H1 (cell line): ENCODE data around the gene BCAP31.

ENCODE experiments used
- CEBPB ChIP-seq: IDR thresholded peaks from 2 replicates; pipeline ENCODE4 v1.6.1; 2012; ENCODE audit warnings: low read depth, low read length
- CHD1 ChIP-seq: IDR thresholded peaks from 2 replicates; pipeline ENCODE4 v1.6.1; 2012; ENCODE audit warnings: low read depth, low read length, improper control_type of control experiment
- CHD2 ChIP-seq: IDR thresholded peaks from 2 replicates; pipeline ENCODE4 v1.6.1; 2012; ENCODE audit warnings: low read length, improper control_type of control experiment
- EP300 ChIP-seq, 2 experiments: IDR thresholded peaks; 1 replicate in 1 of 2; 2 replicates in 1 of 2; pipeline ENCODE4 v1.6.1; 2011 to 2012; ENCODE audit warnings: low read depth in 2 of 2, low read length in 2 of 2, mild to moderate bottlenecking in 2 of 2, borderline replicate concordance in 1 of 2, inconsistent platforms in 1 of 2, moderate library complexity in 1 of 2
- EZH2 ChIP-seq: fragments of 200-600 bp; sonication (generic); IDR thresholded peaks from 2 replicates; pipeline ENCODE4 v1.7.1; 2012; ENCODE audit warnings: low read depth, mild to moderate bottlenecking, moderate library complexity, low read length, inconsistent platforms; ENCODE audit not compliant: severe bottlenecking
- MAFK ChIP-seq: IDR thresholded peaks from 2 replicates; pipeline ENCODE4 v1.6.1; 2012; ENCODE audit warnings: low read depth, mild to moderate bottlenecking, improper control_type of control experiment, low read length
- POLR2A ChIP-seq, 2 experiments: IDR thresholded peaks; 1 replicate in 1 of 2; 2 replicates in 1 of 2; pipeline ENCODE4 v1.6.1; 2011; ENCODE audit warnings: low read depth in 2 of 2, low read length in 2 of 2, mild to moderate bottlenecking in 2 of 2; ENCODE audit errors: control extremely low read depth in 1 of 2
- TF ChIP-seq, protein P1 (sequence below), 3 experiments: IDR thresholded peaks; 1 replicate in 2 of 3; 2 replicates in 1 of 3; pipeline versions ENCODE4 v1.5.1 to v1.6.1; 2011; ENCODE audit warnings: low read length in 3 of 3, mild to moderate bottlenecking in 3 of 3, inconsistent platforms in 2 of 3, low read depth in 1 of 3, moderate library complexity in 1 of 3; ENCODE audit not compliant: insufficient read depth in 1 of 3; ENCODE audit errors: control extremely low read depth in 1 of 3
- TF ChIP-seq, protein P2 (sequence below): IDR thresholded peaks from 2 replicates; pipeline ENCODE4 v1.6.1; 2011; ENCODE audit warnings: low read depth, mild to moderate bottlenecking, low read length; ENCODE audit not compliant: insufficient read depth

DNA sequence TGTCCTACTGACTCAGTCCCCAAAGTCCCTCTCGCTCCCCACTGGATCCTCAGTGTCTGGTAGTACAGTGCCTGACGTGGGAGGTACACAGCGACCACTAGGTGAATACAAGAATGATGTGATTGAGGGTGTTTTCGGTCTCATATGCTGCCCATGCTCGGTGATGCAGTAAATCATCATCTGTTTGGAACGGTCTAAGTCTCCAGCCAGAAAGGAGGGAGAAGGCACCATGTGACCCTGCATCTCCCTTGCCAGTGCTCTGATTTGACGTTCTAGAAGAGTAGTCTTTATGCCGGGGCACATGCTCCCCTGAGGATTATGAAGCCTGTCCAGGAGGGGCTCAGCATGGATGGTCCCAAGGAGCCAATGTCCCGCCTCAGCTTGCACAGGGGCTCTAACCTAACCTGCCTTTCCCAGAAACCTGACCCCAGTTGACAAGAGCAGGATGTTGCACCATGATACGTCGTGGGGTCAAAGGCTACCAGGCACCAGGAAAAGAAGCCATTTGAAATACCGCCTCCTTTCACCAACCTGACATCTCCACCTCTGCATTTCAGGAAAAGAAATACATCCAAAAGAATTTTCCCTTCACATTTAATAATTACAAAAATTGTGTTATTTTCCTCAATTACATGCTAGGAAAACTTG, 26.1 kb upstream of the BCAP31 start:
- TF ChIP-seq CEBPB, result no peak
- TF ChIP-seq POLR2A (IDR thresholded peaks at IDR 0.05; ENCODE audit: control extremely low read depth in 1 of 2, low read depth in 2 of 2, low read length in 2 of 2), result no peak
- TF ChIP-seq, protein P1, sequence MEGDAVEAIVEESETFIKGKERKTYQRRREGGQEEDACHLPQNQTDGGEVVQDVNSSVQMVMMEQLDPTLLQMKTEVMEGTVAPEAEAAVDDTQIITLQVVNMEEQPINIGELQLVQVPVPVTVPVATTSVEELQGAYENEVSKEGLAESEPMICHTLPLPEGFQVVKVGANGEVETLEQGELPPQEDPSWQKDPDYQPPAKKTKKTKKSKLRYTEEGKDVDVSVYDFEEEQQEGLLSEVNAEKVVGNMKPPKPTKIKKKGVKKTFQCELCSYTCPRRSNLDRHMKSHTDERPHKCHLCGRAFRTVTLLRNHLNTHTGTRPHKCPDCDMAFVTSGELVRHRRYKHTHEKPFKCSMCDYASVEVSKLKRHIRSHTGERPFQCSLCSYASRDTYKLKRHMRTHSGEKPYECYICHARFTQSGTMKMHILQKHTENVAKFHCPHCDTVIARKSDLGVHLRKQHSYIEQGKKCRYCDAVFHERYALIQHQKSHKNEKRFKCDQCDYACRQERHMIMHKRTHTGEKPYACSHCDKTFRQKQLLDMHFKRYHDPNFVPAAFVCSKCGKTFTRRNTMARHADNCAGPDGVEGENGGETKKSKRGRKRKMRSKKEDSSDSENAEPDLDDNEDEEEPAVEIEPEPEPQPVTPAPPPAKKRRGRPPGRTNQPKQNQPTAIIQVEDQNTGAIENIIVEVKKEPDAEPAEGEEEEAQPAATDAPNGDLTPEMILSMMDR (IDR thresholded peaks at IDR 0.05; ENCODE audit: control extremely low read depth in 1 of 3, insufficient read depth in 1 of 3, low read depth in 1 of 3, low read length in 3 of 3), result no peak
- no peak for TF ChIP-seq EZH2
- TF ChIP-seq CHD2, result no peak
- TF ChIP-seq EP300 (IDR thresholded peaks at IDR 0.05; ENCODE audit: borderline replicate concordance in 1 of 2, low read depth in 2 of 2, low read length in 2 of 2), result no peak
- TF ChIP-seq MAFK, result no peak
- no peak for TF ChIP-seq CHD1
- TF ChIP-seq, protein P2, sequence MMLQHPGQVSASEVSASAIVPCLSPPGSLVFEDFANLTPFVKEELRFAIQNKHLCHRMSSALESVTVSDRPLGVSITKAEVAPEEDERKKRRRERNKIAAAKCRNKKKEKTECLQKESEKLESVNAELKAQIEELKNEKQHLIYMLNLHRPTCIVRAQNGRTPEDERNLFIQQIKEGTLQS, result no peak
